Measurements from ENCODE around the gene ADGRV1.

Gene ADGRV1

GRCh38 chr5:90689064-90689463 lies 130.5 kb downstream of the ADGRV1 start:
- Mint-ChIP-seq H3K4me1 (no peaks in the 10 kb centered on the region), H3K27ac (no peak overlapping the region), H3K27me3 (ENCODE audit: low read depth) (no peaks in the 10 kb centered on the region), H3K36me3 (ENCODE audit: low read depth) (peaks cover 25% of the 10 kb centered on the region), H3K9me3 (no peaks in the 10 kb centered on the region), H3K4me3 (no peak overlapping the region)
- TF ChIP-seq, protein P1, sequence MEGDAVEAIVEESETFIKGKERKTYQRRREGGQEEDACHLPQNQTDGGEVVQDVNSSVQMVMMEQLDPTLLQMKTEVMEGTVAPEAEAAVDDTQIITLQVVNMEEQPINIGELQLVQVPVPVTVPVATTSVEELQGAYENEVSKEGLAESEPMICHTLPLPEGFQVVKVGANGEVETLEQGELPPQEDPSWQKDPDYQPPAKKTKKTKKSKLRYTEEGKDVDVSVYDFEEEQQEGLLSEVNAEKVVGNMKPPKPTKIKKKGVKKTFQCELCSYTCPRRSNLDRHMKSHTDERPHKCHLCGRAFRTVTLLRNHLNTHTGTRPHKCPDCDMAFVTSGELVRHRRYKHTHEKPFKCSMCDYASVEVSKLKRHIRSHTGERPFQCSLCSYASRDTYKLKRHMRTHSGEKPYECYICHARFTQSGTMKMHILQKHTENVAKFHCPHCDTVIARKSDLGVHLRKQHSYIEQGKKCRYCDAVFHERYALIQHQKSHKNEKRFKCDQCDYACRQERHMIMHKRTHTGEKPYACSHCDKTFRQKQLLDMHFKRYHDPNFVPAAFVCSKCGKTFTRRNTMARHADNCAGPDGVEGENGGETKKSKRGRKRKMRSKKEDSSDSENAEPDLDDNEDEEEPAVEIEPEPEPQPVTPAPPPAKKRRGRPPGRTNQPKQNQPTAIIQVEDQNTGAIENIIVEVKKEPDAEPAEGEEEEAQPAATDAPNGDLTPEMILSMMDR (IDR thresholded peaks at IDR 0.05; ENCODE audit: unreplicated experiment in 3 of 3), result no peak

- H3K9me3 Mint-ChIP-seq, result no peaks in the 10 kb centered on the region
- no peak overlapping the region for H3K4me3 Mint-ChIP-seq
- H3K27me3 Mint-ChIP-seq (ENCODE audit: low read depth), result no peaks in the 10 kb centered on the region
- H3K36me3 Mint-ChIP-seq (ENCODE audit: low read depth), result peaks cover 21% of the 10 kb centered on the region
- TF ChIP-seq, protein P1 (IDR thresholded peaks at IDR 0.05; ENCODE audit: unreplicated experiment in 3 of 3), result no peak
- no peak overlapping the region for H3K27ac Mint-ChIP-seq
- H3K4me1 Mint-ChIP-seq, result no peaks in the 10 kb centered on the region
These were observed 131.7 kb downstream of the ADGRV1 start for GRCh38 chr5:90690307-90690706.

GRCh38 chr5:90691533-90691932 lies 132.9 kb downstream of the ADGRV1 start:
- no peaks in the 10 kb centered on the region for H3K27me3 Mint-ChIP-seq (ENCODE audit: low read depth)
- no peaks in the 10 kb centered on the region for H3K4me1 Mint-ChIP-seq
- TF ChIP-seq, protein P1 (IDR thresholded peaks at IDR 0.05; ENCODE audit: unreplicated experiment in 3 of 3), result no peak
- no peak overlapping the region for H3K27ac Mint-ChIP-seq
- peaks cover 12% of the 10 kb centered on the region for H3K36me3 Mint-ChIP-seq (ENCODE audit: low read depth)
- no peak overlapping the region for H3K4me3 Mint-ChIP-seq
- no peaks in the 10 kb centered on the region for H3K9me3 Mint-ChIP-seq

DNA sequence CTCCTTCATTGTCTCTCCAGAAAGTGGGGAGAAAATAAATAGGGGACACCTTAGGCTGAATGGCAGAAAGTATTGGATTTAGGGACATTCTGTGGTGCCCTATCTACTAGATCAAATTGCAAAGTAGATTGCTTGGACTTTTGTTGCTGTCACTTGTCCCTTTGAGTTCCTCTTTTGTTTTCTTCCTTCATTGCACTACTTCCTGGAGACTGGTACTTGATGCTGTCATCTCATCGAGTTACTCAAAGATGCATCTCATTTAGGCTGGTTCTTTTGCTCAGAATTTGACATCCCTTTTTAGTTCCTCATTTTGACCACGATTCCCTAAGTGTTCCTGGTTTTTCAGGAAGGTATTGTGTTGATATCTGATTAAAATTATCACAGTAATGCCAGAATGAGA lies 137.6 kb downstream of the ADGRV1 start:
- no peaks in the 10 kb centered on the region for H3K9me3 Mint-ChIP-seq
- no peaks in the 10 kb centered on the region for H3K36me3 Mint-ChIP-seq (ENCODE audit: low read depth)
- no peaks in the 10 kb centered on the region for H3K4me1 Mint-ChIP-seq
- H3K4me3 Mint-ChIP-seq, result no peak overlapping the region
- H3K27ac Mint-ChIP-seq, result no peak overlapping the region
- no peaks in the 10 kb centered on the region for H3K27me3 Mint-ChIP-seq (ENCODE audit: low read depth)
- TF ChIP-seq, protein P1 (IDR thresholded peaks at IDR 0.05; ENCODE audit: unreplicated experiment in 3 of 3), result no peak

DNA sequence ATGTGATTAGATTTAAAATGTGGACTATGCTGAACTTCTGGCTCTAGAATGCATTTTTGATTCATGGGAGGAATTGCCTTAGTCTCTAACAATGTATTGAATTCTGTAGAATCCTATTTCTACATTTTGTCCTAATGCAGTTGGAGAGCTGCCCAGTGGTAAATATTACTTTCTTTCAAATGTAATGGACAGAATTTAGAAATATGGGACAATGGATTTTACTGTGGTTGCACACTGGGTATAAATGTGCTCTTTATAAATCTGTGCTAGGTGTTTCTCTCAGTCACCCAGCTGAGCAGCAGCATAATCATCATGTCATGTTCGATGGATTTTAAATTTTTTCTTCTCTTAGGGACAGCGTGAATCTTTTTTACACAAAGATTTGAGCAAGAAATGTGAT lies 141.7 kb downstream of the ADGRV1 start:
- Mint-ChIP-seq H3K27me3 (ENCODE audit: low read depth) (no peaks in the 10 kb centered on the region), H3K27ac (no peak overlapping the region), H3K4me1 (no peaks in the 10 kb centered on the region), H3K4me3 (no peak overlapping the region), H3K9me3 (no peaks in the 10 kb centered on the region), H3K36me3 (ENCODE audit: low read depth) (peaks cover 3% of the 10 kb centered on the region)
- TF ChIP-seq, protein P1 (IDR thresholded peaks at IDR 0.05; ENCODE audit: unreplicated experiment in 3 of 3), result no peak

DNA sequence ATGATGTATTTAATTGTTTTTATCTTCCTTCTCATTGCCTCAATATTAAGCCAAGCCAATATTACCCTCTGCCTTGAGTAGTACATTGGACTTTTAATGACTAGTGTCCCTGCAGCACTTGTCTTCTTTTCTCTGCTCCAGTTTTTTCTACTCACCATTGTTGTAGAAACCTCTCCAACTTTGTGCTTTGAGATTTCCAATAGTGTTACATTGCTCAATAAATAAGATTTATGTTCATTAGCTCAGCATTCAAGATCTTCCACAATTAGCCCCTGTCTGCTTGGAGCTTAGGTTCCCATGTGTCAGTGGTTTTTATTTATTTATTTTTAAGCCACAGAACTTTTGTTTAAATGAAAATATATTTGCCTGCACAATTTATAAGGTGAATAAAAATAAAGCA lies 145.3 kb downstream of the ADGRV1 start:
- Mint-ChIP-seq H3K27me3 (ENCODE audit: low read depth) (no peaks in the 10 kb centered on the region), H3K4me1 (no peaks in the 10 kb centered on the region), H3K27ac (no peak overlapping the region), H3K9me3 (no peaks in the 10 kb centered on the region), H3K4me3 (no peak overlapping the region), H3K36me3 (ENCODE audit: low read depth) (peaks cover 4% of the 10 kb centered on the region)
- TF ChIP-seq, protein P1 (IDR thresholded peaks at IDR 0.05; ENCODE audit: unreplicated experiment in 3 of 3), result no peak
